Stimulated activated CD4-positive, alpha-beta T cell treated with anti-CD3 and anti-CD28 coated beads, TNF-alpha, amount 100 ng/mL, for 4 hours (primary cell): ENCODE data around the gene CERS6.
"Not testable (repeated sequence)": the region's sequence is repeated elsewhere in the genome, so short reads cannot be mapped to it uniquely, and the experiment has no call there.

ENCODE experiments used
- DNase-seq, 3 experiments: peaks; one replicate each; pipeline ENCODE4 v3.0.0-alpha.2; 2020; ENCODE audit warnings: low read depth in 3 of 3

Gene CERS6

DNA sequence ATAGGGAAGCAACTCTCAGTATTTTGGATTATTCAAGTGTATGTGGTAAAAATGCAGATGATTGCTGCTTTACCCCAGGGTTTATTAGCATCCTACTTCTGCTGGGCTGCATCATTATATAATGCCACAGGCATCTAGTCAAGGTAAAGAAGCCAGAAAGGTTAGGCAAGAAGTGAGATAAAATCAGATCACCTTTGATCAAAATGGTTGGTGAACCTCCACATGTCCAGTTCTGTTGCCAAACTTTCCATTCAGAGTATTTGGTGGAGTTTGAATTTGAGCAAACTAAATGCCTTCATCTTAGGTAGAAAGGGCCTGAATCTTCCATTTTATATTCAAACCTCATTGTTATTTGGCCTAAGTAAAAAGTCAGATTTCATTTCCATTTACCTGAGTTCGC is 316.6 kb downstream of the CERS6 start:
- no peak for DNase-seq

DNA sequence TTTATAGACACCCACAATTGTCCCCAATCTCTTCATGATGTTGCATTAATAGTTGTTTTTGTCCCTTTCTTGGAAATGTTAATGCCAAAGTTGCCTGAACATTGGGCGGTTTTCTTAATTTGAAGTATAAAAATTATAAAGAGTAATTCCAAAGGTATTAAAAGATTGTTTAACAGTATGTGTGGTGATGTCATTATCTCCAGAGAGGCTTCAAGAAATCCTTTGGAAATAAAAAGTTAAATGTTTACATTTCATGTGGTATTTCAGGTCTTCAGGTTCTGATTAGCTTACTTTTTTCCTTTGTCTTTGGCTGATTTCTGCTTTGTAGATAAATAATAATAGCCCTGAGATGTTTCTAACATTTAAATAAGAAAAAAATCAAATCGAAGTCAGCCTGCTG is 317.1 kb downstream of the CERS6 start:
- DNase-seq, result no peak

- no peak for DNase-seq
Measured at GRCh38 chr2:168773719-168774521, 317.8 kb downstream of the CERS6 start.

- no peak for DNase-seq
Measured at GRCh38 chr2:168775837-168776236, 319.8 kb downstream of the CERS6 start.

DNA sequence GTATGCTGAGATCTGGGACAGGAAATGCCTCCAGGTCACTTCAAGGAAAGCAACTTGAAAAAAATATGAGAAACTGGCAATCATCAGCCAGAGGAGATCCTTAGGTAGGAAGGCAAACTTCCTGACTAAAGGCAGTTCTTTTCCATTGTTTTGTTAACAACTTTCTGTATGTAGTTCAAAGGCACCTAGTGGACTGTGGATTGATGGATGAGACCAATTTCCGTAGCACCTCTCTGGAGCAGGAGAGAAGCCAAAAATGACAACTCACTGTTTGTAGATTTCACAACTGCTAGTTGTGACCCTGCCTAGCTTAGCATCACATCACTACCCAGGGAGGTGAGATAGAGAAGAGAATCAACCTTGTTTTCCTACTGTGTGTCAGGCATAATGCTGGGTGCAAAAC is 324.6 kb downstream of the CERS6 start:
- no peak for DNase-seq

GRCh38 chr2:168781191-168781817 is 325.2 kb downstream of the CERS6 start:
- no peak for DNase-seq

GRCh38 chr2:168782271-168782670 is 326.2 kb downstream of the CERS6 start:
- no peak for DNase-seq

DNA sequence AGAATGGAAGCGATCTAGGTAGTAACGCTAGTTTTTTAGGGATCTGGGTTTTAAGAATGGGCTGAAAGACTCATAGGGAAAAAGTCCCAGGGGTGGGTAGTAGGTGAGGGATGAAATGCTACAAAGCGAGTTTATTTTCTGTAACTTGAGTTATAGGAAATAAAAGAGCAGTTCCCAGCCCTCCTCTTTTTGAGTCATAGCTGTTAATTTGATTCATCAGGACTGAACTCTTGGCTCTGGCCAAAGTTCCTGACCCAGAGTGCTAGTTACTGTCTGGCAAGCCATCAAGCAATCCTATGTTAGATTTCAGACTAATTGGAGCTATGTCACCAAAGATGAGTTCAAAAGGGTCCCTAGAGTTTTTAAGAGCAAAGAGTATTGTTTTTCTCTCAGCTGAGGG is 328.9 kb downstream of the CERS6 start:
- DNase-seq, result no peak

- DNase-seq, result no peak
Measured at GRCh38 chr2:168787098-168787781, 331.2 kb downstream of the CERS6 start.

DNA sequence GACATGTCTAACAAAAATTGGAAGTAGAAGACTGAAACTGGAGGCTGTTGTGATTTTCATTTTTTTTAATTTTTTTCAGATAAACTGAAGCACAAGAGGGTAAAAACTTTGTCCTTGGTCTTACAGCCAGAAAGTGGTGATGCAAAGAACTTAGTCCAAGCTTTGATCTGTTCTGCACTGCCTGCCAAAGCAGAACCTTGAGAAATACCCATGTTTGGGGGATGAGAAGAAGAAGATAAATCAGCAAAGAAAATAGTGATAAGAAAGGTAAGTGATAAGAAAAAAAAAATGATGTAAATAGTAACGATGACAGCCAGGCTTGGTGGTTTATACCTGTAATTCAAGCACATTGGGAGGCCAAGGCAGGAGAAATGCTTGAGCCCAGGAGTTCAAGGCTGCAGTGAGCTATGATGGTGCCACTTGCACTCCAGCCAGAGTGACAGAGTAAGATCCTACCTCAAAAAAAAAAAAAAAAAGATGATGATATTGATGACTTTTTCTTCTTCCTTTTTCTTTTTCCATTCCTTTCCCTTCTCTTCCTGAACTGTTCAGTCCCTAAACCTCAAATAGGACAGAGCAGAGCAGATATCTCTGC is 331.8 kb downstream of the CERS6 start:
- no peak for DNase-seq

DNA sequence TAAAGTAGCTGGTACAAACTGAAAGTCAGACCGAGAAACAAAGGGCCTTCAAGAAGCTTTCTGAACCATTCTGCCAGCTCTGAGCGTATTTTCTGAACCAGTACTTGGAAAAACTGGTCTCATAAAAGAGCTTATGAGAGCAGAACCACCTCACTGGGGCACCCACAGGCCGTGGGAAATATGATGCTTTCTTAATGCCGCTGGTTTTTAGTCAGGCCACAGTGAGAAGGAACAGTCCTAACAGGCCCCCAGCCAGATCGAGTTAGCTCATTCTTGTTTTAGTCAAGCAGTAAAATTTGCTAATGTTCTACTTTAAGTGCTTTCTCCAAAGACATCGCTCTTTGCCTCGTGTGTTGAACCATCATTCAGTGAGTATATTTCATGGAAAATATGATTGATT is 333.7 kb downstream of the CERS6 start:
- no peak for DNase-seq

GRCh38 chr2:168790226-168790902 is 334.3 kb downstream of the CERS6 start:
- DNase-seq, result no peak

DNA sequence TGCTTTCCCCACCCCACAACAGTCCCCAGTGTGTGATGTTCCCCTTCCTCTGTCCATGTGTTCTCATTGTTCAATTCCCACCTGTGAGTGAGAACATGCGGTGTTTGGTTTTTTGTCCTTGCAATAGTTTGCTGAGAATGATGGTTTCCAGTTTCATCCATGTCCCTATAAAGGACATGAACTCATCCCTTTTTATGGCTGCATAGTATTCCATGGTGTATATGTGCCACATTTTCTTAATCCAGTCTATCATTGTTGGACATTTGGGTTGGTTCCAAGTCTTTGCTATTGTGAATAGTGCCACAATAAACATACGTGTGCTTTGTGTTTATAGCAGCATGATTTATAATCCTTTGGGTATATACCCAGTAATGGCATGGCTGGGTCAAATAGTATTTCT is 335.1 kb downstream of the CERS6 start:
- DNase-seq, result not testable (repeated sequence)

- no peak for DNase-seq
Measured at GRCh38 chr2:168793596-168793995, 337.5 kb downstream of the CERS6 start.

DNA sequence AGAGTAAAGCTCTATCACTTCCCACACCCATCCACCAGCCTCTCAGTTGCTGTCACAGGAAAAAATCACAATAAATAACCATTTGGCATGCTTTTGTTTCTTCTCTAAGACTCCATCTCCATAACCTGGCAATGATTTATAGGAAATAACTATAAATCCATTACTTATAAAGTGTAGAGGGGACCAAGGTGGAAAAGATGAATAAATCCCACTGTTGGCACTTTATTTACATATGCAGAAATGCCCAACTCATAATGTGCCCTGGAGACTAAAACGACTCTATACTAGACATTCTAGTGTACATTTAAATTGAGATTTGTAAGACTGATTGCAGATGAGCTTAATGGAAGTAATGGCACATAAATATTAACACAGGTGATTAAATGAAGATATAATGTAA is 338.9 kb downstream of the CERS6 start:
- no peak for DNase-seq

DNA sequence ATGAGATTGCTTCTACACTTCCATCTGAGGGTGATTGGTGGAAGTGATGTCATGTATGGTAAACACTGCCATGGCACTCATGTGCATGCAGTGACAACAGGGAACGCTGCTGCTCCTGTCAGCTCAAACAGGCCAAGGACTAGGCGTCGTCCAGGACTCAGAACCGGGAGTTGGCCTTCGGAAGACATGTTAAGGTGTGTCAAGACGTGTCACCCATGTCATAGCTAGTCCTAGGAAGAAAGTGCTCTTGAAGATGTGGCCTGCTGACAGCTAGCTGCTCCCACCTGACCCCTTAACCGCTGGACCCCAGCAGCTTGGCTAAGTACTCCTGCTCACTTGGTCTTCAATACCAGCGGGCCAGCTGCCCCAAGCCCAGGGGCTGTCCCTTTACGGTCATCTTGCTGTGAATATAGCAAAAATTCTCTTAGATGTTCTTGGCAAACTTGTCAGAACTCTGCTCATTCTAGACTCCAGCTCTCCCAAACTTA is 340.1 kb downstream of the CERS6 start:
- no peak for DNase-seq

DNA sequence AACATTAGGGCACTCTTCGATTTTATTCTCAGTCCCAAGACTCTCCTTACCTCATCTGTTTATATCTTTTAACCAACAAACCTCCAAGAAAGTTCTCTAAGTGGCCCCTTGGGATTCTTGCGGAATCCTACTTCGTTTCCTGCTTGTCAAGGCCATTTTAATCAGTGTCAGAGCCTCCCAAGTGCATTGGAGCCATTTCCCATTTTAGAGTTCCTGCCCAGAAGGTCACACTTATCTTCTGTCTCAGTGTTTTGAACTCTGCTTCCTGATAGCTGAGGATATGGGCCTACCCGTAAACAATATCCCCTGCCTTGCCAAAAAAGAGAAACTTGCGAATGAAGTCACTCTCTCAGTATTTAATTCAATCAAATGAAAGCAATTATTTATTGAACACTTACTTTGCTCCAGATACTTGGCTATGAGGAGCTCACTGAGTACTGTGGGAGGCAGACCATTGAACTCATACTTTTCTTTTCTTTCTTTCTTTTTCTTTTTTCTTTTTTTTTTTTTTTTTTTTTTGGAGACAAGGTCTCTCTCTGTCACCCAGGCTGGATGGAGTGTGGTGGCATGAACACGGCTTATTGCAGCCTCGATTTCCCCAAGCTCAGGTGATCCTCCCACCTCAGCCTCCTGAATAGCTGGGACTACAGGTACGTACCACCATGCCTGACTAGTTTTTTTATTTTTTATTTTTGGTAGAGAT is 340.7 kb downstream of the CERS6 start:
- DNase-seq, result no peak

- no peak for DNase-seq
Measured at GRCh38 chr2:168797286-168797655, 341.2 kb downstream of the CERS6 start.

DNA sequence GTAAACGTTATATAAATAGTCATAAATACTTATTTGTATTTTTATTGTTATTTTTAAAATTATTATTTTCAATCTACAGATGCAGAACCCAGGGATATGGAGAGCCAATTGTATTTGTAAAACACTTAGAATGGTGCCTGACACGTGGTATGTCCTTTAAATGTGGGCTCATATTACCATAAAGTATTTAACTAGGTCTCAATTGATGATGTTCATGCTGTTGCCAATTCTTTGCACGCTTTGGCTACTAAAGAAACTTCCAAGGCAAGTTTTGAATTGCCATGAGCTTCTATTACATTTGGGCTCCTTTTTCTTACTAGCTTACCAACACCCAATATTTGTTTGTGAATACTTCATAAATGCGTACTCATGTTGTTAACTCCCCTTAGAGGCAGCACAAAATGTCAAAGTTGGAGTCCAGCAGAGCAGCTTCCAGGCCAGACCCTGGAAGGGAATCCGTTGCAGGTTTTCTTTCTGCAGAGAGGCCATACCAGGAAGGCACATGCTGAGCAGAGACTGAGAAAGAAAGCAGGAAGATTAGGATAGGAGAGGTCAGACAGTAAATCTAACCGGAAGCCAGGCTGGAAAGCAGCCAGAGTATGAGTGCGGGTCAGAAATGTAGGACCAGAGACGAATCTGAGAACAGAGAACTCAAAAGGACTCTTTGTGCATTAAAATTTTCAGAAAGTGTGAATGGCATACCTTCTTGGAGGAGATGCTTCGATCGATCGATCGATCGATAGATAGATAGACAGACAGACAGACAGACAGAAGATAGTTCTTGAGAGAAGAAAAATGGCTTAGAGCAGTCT is 342.2 kb downstream of the CERS6 start:
- DNase-seq, result no peak

DNA sequence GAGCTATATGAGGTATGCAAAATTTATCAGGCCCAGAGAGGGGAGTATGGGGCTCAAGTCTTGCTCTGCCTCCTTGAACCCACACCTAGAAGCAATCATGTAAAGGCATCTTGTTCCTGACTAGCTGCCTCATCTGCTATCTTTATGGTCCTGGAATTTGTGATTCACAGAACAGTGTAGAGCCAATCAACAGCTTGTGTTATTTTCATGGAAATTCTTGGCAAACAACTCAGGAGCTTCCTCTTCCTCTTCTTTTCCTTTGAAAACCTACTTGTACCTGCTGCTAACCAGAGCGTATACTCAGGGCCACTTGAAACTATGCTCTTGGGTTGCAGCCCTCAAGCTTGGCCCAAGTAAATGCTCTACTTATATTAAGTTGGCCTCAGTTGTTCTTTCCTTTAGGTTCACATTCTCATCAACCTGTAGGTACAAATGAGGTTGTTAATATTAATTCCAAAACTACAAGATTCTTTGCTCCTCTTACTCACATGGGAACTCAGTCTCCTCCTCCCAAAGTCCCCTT is 342.9 kb downstream of the CERS6 start:
- DNase-seq, result no peak
